Stimulated activated CD4-positive, alpha-beta T cell treated with anti-CD3 and anti-CD28 coated beads, Interleukin-4, amount 100 ng/mL, for 1 hour (primary cell): ENCODE data around the gene ZC3H8.
"Not testable (repeated sequence)": the region's sequence is repeated elsewhere in the genome, so short reads cannot be mapped to it uniquely, and the experiment has no call there.

Source experiments
- DNase-seq: peaks from one replicate; pipeline ENCODE4 v3.0.0-alpha.2; 2020

The ZC3H8 gene

GRCh38 chr2:112254466-112255240 lies at the start of gene ZC3H8:
Gene ZC3H8 (minus strand): TSS chr2:112255042. CDS start chr2:112254981, 61 bp downstream.
- DNase-seq = peak; percentile 97

GRCh38 chr2:112304298-112304941 lies 49.6 kb upstream of the ZC3H8 start:
- no peak for DNase-seq

- DNase-seq = no peak
Measured at GRCh38 chr2:112301973-112302372, 47.1 kb upstream of the ZC3H8 start.

- no peak for DNase-seq
Measured at GRCh38 chr2:112301171-112301584, 46.3 kb upstream of the ZC3H8 start.

- no peak for DNase-seq
Measured at GRCh38 chr2:112296407-112296806, 41.6 kb upstream of the ZC3H8 start.

GRCh38 chr2:112295407-112296078 lies 40.7 kb upstream of the ZC3H8 start:
- DNase-seq = no peak

GRCh38 chr2:112293636-112294401 lies 39.0 kb upstream of the ZC3H8 start:
- DNase-seq = no peak

GRCh38 chr2:112290648-112291047 lies 35.8 kb upstream of the ZC3H8 start:
- DNase-seq = no peak

GRCh38 chr2:112290088-112290487 lies 35.2 kb upstream of the ZC3H8 start:
- DNase-seq = no peak

- not testable (repeated sequence) for DNase-seq
Measured at GRCh38 chr2:112283535-112283934, 28.7 kb upstream of the ZC3H8 start.

GRCh38 chr2:112282066-112282465 lies 27.2 kb upstream of the ZC3H8 start:
- not testable (repeated sequence) for DNase-seq

- no peak for DNase-seq
Measured at GRCh38 chr2:112277596-112278220, 22.9 kb upstream of the ZC3H8 start.

- DNase-seq = no peak
Measured at GRCh38 chr2:112276954-112277353, 22.1 kb upstream of the ZC3H8 start.

- DNase-seq = peak; percentile 76
Measured at GRCh38 chr2:112275887-112276773, 21.3 kb upstream of the ZC3H8 start.

- DNase-seq = peak; percentile 99
Measured at GRCh38 chr2:112275311-112275886, 20.6 kb upstream of the ZC3H8 start, which contains the start of gene ZC3H6. Gene ZC3H6 (plus strand): TSS chr2:112275597. CDS start chr2:112275995, 398 bp downstream.

- DNase-seq = no peak
Measured at GRCh38 chr2:112273349-112273748, 18.5 kb upstream of the ZC3H8 start.

GRCh38 chr2:112272669-112273068 lies 17.8 kb upstream of the ZC3H8 start:
- no peak for DNase-seq

- DNase-seq = no peak
Measured at GRCh38 chr2:112268547-112268946, 13.7 kb upstream of the ZC3H8 start.

GRCh38 chr2:112262876-112263275 lies 8.0 kb upstream of the ZC3H8 start:
- no peak for DNase-seq

GRCh38 chr2:112260295-112260625 lies 5.4 kb upstream of the ZC3H8 start:
- no peak for DNase-seq
